Measurements from ENCODE around the gene CASP8. TPM values are rescaled to one million over a fixed set of nuclear protein-coding genes. Genes with fewer than 3 reads are reported as not detected.

CASP8 gene
- total RNA-seq, 4 donors from 2014 or later = 2.6 to 111 (median 20.7) TPM

DNA sequence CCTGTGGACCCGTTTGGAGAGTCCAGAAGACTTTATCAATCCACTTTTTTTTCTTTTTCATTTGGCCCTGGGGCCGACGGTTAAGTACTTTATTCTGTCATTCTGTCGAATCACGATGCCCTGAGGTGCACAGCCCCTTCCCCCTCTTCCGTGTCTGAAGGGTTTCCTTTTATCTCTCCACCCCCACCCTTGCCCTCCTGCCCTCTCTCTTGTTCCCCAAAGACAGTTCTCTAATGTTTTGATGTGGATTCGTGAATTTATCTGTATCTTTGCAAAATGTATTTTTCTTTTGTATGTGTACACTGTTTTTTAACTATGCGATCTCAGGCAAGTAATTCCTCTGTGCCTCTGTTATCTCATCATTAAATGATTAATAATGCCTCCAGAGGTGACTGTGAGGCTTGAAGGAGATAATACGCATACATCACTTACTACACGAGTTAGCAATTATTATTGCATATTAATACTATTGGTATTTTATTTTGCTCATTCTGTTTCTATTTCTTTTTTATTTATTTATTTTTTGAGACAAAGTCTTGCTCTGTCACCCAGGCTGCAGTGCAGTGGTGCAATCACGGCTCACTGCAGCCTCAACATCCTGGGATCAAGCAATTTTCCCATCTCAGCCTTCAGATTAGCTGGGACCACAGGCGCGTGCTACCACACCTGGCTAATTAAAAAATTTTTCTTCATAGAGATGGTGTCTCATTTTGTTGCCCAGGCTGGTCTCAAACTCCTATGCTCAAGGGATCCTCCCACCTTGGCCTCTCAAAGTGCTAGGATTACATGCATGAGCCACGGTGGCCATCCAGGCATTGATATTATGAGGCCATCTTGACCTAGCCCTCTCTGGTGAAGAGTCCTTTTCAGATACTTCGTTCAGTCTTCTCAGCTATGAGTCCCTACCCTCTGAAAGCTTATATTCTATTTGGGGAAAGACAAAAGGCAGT lies 1.4 kb upstream of the CASP8 start:
- H3K27ac ChIP-seq = peak overlapping the region; percentile 80 to 94
- no peaks in the 10 kb centered on the region for H3K9me3 ChIP-seq
- no peaks in the 10 kb centered on the region for H3K27me3 ChIP-seq
- peak overlapping the region; percentile 52 to 65 for H3K4me3 ChIP-seq
- no peaks in the 10 kb centered on the region for H3K36me3 ChIP-seq
- intact Hi-C loops (cut with DNase I; ENCODE audit: low total_unique reads) = no loop called here
- DNase-seq = no peak
- no peak for TF ChIP-seq POLR2A (IDR thresholded peaks at IDR 0.05)
- TF ChIP-seq CTCF (IDR thresholded peaks at IDR 0.05) = peak in 1 of 4 experiments; percentile 6
- H3K4me1 ChIP-seq = no peaks in the 10 kb centered on the region

- DNase-seq = no peak
- TF ChIP-seq POLR2A (IDR thresholded peaks at IDR 0.05) (no peak), CTCF (IDR thresholded peaks at IDR 0.05) (no peak)
- Histone ChIP-seq H3K27ac (no peak overlapping the region), H3K4me3 (no peak overlapping the region), H3K9me3 (no peaks in the 10 kb centered on the region), H3K4me1 (no peaks in the 10 kb centered on the region), H3K27me3 (no peaks in the 10 kb centered on the region), H3K36me3 (no peaks in the 10 kb centered on the region)
- intact Hi-C loops (cut with DNase I; ENCODE audit: low total_unique reads) = no loop called here
These were observed 1.1 kb downstream of the CASP8 start for GRCh38 chr2:201261471-201261870.

DNA sequence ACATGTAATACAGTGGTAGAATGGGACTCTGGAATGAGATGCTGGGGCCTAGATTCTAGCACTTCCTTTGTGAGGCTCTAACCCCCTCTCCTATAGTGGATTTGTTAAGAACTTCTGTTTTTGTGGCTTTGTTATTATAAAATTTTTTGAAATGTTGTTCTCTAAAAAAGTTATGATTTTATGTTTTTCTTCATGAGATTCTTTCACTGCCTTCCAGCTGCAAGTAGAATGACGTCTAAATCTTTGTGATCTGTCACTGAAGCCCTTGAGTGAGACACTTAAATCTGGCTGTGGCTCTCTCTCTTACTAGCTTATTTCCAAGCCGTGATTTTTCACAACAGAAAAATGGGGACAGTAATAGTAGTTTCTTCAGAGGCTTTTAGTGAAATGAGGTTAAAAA lies 1.6 kb downstream of the CASP8 start:
- intact Hi-C loops (cut with DNase I; ENCODE audit: low total_unique reads) = no loop called here

GRCh38 chr2:201262718-201263117 lies 2.4 kb downstream of the CASP8 start:
- Histone ChIP-seq H3K4me3 (no peak overlapping the region), H3K27me3 (no peaks in the 10 kb centered on the region), H3K27ac (no peak overlapping the region), H3K4me1 (no peaks in the 10 kb centered on the region), H3K36me3 (no peaks in the 10 kb centered on the region), H3K9me3 (no peaks in the 10 kb centered on the region)
- no peak for DNase-seq
- no peak for TF ChIP-seq CTCF (IDR thresholded peaks at IDR 0.05)
- TF ChIP-seq POLR2A (IDR thresholded peaks at IDR 0.05) = no peak
- intact Hi-C loops (cut with DNase I; ENCODE audit: low total_unique reads) = no loop called here

More for the DNA sequence above, 1.6 kb downstream of the CASP8 start:
- Histone ChIP-seq H3K27ac (no peak overlapping the region), H3K27me3 (no peaks in the 10 kb centered on the region), H3K9me3 (no peaks in the 10 kb centered on the region), H3K4me3 (no peak overlapping the region), H3K4me1 (no peaks in the 10 kb centered on the region), H3K36me3 (no peaks in the 10 kb centered on the region)
- DNase-seq = no peak
- TF ChIP-seq CTCF (IDR thresholded peaks at IDR 0.05) (no peak), POLR2A (IDR thresholded peaks at IDR 0.05) (no peak)

- intact Hi-C loops (cut with DNase I; ENCODE audit: low total_unique reads) = no loop called here
- Histone ChIP-seq H3K27ac (no peak overlapping the region), H3K9me3 (no peaks in the 10 kb centered on the region), H3K36me3 (no peaks in the 10 kb centered on the region), H3K27me3 (no peaks in the 10 kb centered on the region), H3K4me1 (no peaks in the 10 kb centered on the region), H3K4me3 (no peak overlapping the region)
- TF ChIP-seq CTCF (IDR thresholded peaks at IDR 0.05) (no peak), POLR2A (IDR thresholded peaks at IDR 0.05) (no peak)
- no peak for DNase-seq
These were observed 3.4 kb downstream of the CASP8 start for GRCh38 chr2:201263779-201264178.
